CD4-positive, alpha-beta memory T cell (primary cell): ENCODE measurements around the gene TRAFD1. TPM values are rescaled to one million over a fixed set of nuclear protein-coding genes. Genes with fewer than 3 reads are reported as not detected.
A peak's percentile ranks its signal among the peaks of the same experiment; 100 is the strongest.

Source experiments
- CTCF ChIA-PET: fragments of 350-600 bp; sonication (Branson Sonifier 250); formaldehyde crosslinking; loops from one replicate; lab custom pipeline; 2021; ENCODE audit warnings: inconsistent platforms; ENCODE audit not compliant: partially characterized antibody; lab: Charles Lee
- POLR2A ChIA-PET: fragments of 350-600 bp; sonication (Branson Sonifier 250); formaldehyde crosslinking; loops from one replicate; lab custom pipeline; 2021; ENCODE audit not compliant: partially characterized antibody; lab: Charles Lee
- DNase-seq, 5 donors: peaks; one replicate each; pipeline versions ENCODE4 v3.0.0 to v3.0.0-alpha.2; 2020 to 2022; ENCODE audit warnings: mixed read lengths in 1 of 5
- H3K27ac ChIP-seq: one replicate; pipeline ENCODE4 v1.7.0; 2013; ENCODE audit warnings: low read depth, low read length
- H3K27me3 ChIP-seq: 2 replicates; pipeline ENCODE4 v1.7.0; 2013; ENCODE audit warnings: mild to moderate bottlenecking, low read length, moderate library complexity; ENCODE audit not compliant: insufficient read depth
- H3K36me3 ChIP-seq: 2 replicates; pipeline ENCODE4 v1.7.0; 2013; ENCODE audit warnings: mild to moderate bottlenecking, low read length, moderate library complexity; ENCODE audit not compliant: insufficient read depth
- H3K4me1 ChIP-seq: 2 replicates; pipeline ENCODE4 v1.7.0; 2013; ENCODE audit warnings: mild to moderate bottlenecking, low read length, moderate library complexity; ENCODE audit not compliant: insufficient read depth
- H3K4me3 ChIP-seq, 2 donors: one replicate each; pipeline ENCODE4 v1.7.0; 2013; ENCODE audit warnings: low read length in 2 of 2, mild to moderate bottlenecking in 1 of 2
- H3K9me3 ChIP-seq, 2 donors: one replicate each; pipeline ENCODE4 v1.7.0; 2013; ENCODE audit warnings: low read length in 2 of 2, control low read depth in 1 of 2; ENCODE audit not compliant: control insufficient read depth in 1 of 2
- H3K27ac Mint-ChIP-seq, 7 donors: one replicate each; pipeline ENCODE4 v1.8.0; 2020 to 2021; ENCODE audit warnings: mixed read lengths in 7 of 7, mild to moderate bottlenecking in 6 of 7, inconsistent platforms in 3 of 7, moderate library complexity in 3 of 7
- H3K27me3 Mint-ChIP-seq, 2 donors: one replicate each; pipeline ENCODE4 v1.8.0; 2020 to 2021; ENCODE audit warnings: mixed read lengths in 2 of 2
- H3K36me3 Mint-ChIP-seq, 2 donors: one replicate each; pipeline ENCODE4 v1.8.0; 2020 to 2021; ENCODE audit warnings: mixed read lengths in 2 of 2, inconsistent platforms in 1 of 2, mild to moderate bottlenecking in 1 of 2
- H3K4me1 Mint-ChIP-seq, 4 donors: one replicate each; pipeline ENCODE4 v1.8.0; 2020 to 2021; ENCODE audit warnings: mixed read lengths in 4 of 4, mild to moderate bottlenecking in 1 of 4
- H3K4me3 Mint-ChIP-seq, 8 donors: one replicate each; pipeline ENCODE4 v1.8.0; 2020 to 2021; ENCODE audit warnings: mixed read lengths in 8 of 8, mild to moderate bottlenecking in 7 of 8, moderate library complexity in 6 of 8, inconsistent platforms in 3 of 8
- H3K9me3 Mint-ChIP-seq, 8 donors: one replicate each; pipeline ENCODE4 v1.8.0; 2020 to 2021; ENCODE audit warnings: mixed read lengths in 8 of 8, mild to moderate bottlenecking in 5 of 8, inconsistent platforms in 3 of 8, moderate library complexity in 1 of 8
- intact Hi-C: fragments of 100-400 bp; cut with micrococcal nuclease; formaldehyde crosslinking; loops from one replicate; pipeline ENCODE4 v1.15.1; 2023
- polyA plus RNA-seq, 2 donors: library from polyadenylated mRNA; unstranded; fragments of 300-500 nt; fragmentation: Illumina TruSeq; gene quantifications; one replicate each; pipeline ENCODE4 v1.2.3, GENCODE V29; 2021
- total RNA-seq, 2 experiments: library from RNA; stranded (reverse); gene quantifications; one replicate each; pipeline ENCODE4 v1.2.3, GENCODE V29; 2021

TRAFD1 gene
- total and polyA plus RNA-seq, 4 experiments from 2014 or later, result 38.7 to 71.2 (median 51.5) TPM

GRCh38 chr12:112188130-112188830 lies 62.9 kb downstream of the TRAFD1 start:
- Mint-ChIP-seq H3K9me3 (no peaks in the 10 kb centered on the region), H3K27ac (no peak overlapping the region), H3K36me3 (peaks cover 46 to 54% of the 10 kb centered on the region in 2 donors), H3K4me1 (no peaks in the 10 kb centered on the region), H3K4me3 (no peak overlapping the region), H3K27me3 (no peaks in the 10 kb centered on the region)
- H3K27me3 ChIP-seq, result no peaks in the 10 kb centered on the region
- ChIA-PET POLR2A (no interaction called here), CTCF (interaction anchor here (0.6 kb wide), 1 partner anchor 129 kb away, joined by 3 read pairs; no protein-coding TSS in a partner anchor)
- peaks cover 45% of the 10 kb centered on the region for H3K36me3 ChIP-seq
- no peak overlapping the region for H3K4me3 ChIP-seq
- intact Hi-C loops, result no loop called here
- no peak overlapping the region for H3K27ac ChIP-seq
- no peak for DNase-seq
- H3K4me1 ChIP-seq, result no peaks in the 10 kb centered on the region
- no peaks in the 10 kb centered on the region for H3K9me3 ChIP-seq

GRCh38 chr12:112190231-112191025 lies 65.1 kb downstream of the TRAFD1 start:
- peaks cover 51 to 66% of the 10 kb centered on the region in 2 donors for H3K36me3 Mint-ChIP-seq
- no peaks in the 10 kb centered on the region for H3K9me3 ChIP-seq
- no peak overlapping the region for H3K4me3 Mint-ChIP-seq
- CTCF ChIA-PET, result no interaction called here
- POLR2A ChIA-PET, result no interaction called here
- H3K4me3 ChIP-seq, result no peak overlapping the region
- no peaks in the 10 kb centered on the region for H3K9me3 Mint-ChIP-seq
- H3K4me1 ChIP-seq, result no peaks in the 10 kb centered on the region
- no peaks in the 10 kb centered on the region for H3K4me1 Mint-ChIP-seq
- intact Hi-C loops, result no loop called here
- no peak for DNase-seq
- H3K27me3 Mint-ChIP-seq, result no peaks in the 10 kb centered on the region
- H3K27ac ChIP-seq, result no peak overlapping the region
- H3K36me3 ChIP-seq, result peaks cover 44% of the 10 kb centered on the region
- H3K27ac Mint-ChIP-seq, result peak overlapping the region in 1 of 7 donors; percentile 62
- H3K27me3 ChIP-seq, result no peaks in the 10 kb centered on the region

GRCh38 chr12:112191201-112191600 lies 65.8 kb downstream of the TRAFD1 start:
- Histone ChIP-seq H3K27ac (no peak overlapping the region), H3K4me3 (no peak overlapping the region), H3K27me3 (no peaks in the 10 kb centered on the region), H3K4me1 (no peaks in the 10 kb centered on the region), H3K36me3 (peaks cover 44% of the 10 kb centered on the region), H3K9me3 (no peaks in the 10 kb centered on the region)
- H3K4me1 Mint-ChIP-seq, result no peaks in the 10 kb centered on the region
- peak overlapping the region in 2 of 7 donors; percentile 42 to 57 for H3K27ac Mint-ChIP-seq
- no peaks in the 10 kb centered on the region for H3K9me3 Mint-ChIP-seq
- H3K27me3 Mint-ChIP-seq, result no peaks in the 10 kb centered on the region
- ChIA-PET POLR2A (no interaction called here), CTCF (no interaction called here)
- no peak overlapping the region for H3K4me3 Mint-ChIP-seq
- H3K36me3 Mint-ChIP-seq, result peaks cover 47 to 64% of the 10 kb centered on the region in 2 donors
- no peak for DNase-seq
- intact Hi-C loops, result no loop called here

GRCh38 chr12:112191840-112192321 lies 66.5 kb downstream of the TRAFD1 start:
- Histone ChIP-seq H3K9me3 (no peaks in the 10 kb centered on the region), H3K4me1 (no peaks in the 10 kb centered on the region), H3K4me3 (no peak overlapping the region), H3K27me3 (no peaks in the 10 kb centered on the region), H3K27ac (no peak overlapping the region), H3K36me3 (peaks cover 44% of the 10 kb centered on the region)
- DNase-seq, result no peak
- intact Hi-C loops, result no loop called here
- Mint-ChIP-seq H3K27ac (no peak overlapping the region), H3K4me3 (no peak overlapping the region), H3K4me1 (no peaks in the 10 kb centered on the region), H3K36me3 (peaks cover 47 to 64% of the 10 kb centered on the region in 2 donors), H3K27me3 (no peaks in the 10 kb centered on the region), H3K9me3 (no peaks in the 10 kb centered on the region)
- CTCF ChIA-PET, result no interaction called here
- POLR2A ChIA-PET, result no interaction called here

- intact Hi-C loops, result no loop called here
- H3K36me3 ChIP-seq, result peaks cover 44% of the 10 kb centered on the region
- H3K9me3 ChIP-seq, result no peaks in the 10 kb centered on the region
- CTCF ChIA-PET, result no interaction called here
- H3K27ac ChIP-seq, result no peak overlapping the region
- Mint-ChIP-seq H3K36me3 (peaks cover 47 to 67% of the 10 kb centered on the region in 2 donors), H3K9me3 (no peaks in the 10 kb centered on the region), H3K27ac (no peak overlapping the region), H3K4me3 (no peak overlapping the region), H3K4me1 (no peaks in the 10 kb centered on the region), H3K27me3 (no peaks in the 10 kb centered on the region)
- POLR2A ChIA-PET, result interaction anchor here (0.6 kb wide), 1 partner anchor 158 kb away, joined by 6 read pairs; no protein-coding TSS in a partner anchor
- H3K27me3 ChIP-seq, result no peaks in the 10 kb centered on the region
- H3K4me1 ChIP-seq, result no peaks in the 10 kb centered on the region
- no peak for DNase-seq
- H3K4me3 ChIP-seq, result no peak overlapping the region
Measured at GRCh38 chr12:112192475-112192874, 67.1 kb downstream of the TRAFD1 start.

GRCh38 chr12:112194601-112195247 lies 69.4 kb downstream of the TRAFD1 start:
- DNase-seq, result no peak
- H3K4me1 Mint-ChIP-seq, result peaks cover 0 to 3% (median under 1%) of the 10 kb centered on the region in 4 donors
- Histone ChIP-seq H3K9me3 (no peaks in the 10 kb centered on the region), H3K4me1 (no peaks in the 10 kb centered on the region), H3K27ac (no peak overlapping the region), H3K4me3 (no peak overlapping the region), H3K27me3 (no peaks in the 10 kb centered on the region), H3K36me3 (peaks cover 45% of the 10 kb centered on the region)
- CTCF ChIA-PET, result interaction anchor here (5.8 kb wide), 1 partner anchor 193 kb away, joined by 65 read pairs; no protein-coding TSS in a partner anchor
- intact Hi-C loops, result no loop called here
- H3K36me3 Mint-ChIP-seq, result peaks cover 52 to 78% of the 10 kb centered on the region in 2 donors
- H3K27me3 Mint-ChIP-seq, result no peaks in the 10 kb centered on the region
- H3K27ac Mint-ChIP-seq, result peak overlapping the region in 1 of 7 donors; percentile 46
- H3K9me3 Mint-ChIP-seq, result no peaks in the 10 kb centered on the region
- POLR2A ChIA-PET, result no interaction called here
- H3K4me3 Mint-ChIP-seq, result no peak overlapping the region
